Karpas-422 (cell line): ENCODE results near the gene ZDHHC11. TPM values are rescaled to one million over a fixed set of nuclear protein-coding genes. Genes with fewer than 3 reads are reported as not detected.
"Not testable (repeated sequence)": the region's sequence is repeated elsewhere in the genome, so short reads cannot be mapped to it uniquely, and the experiment has no call there.

Source experiments
- DNase-seq: peaks from one replicate; pipeline ENCODE4 v3.0.0-alpha.2; 2015
- H2AFZ ChIP-seq: fragments of 200-600 bp; sonication (generic); 2 replicates; pipeline ENCODE4 v1.6.1; 2014; ENCODE audit warnings: antibody characterized with exemption, low read length, mixed read lengths
- H3K27ac ChIP-seq: fragments of 200-600 bp; sonication (generic); 2 replicates; pipeline ENCODE4 v1.5.1; 2014; ENCODE audit warnings: mild to moderate bottlenecking, low read length, moderate library complexity
- H3K27me3 ChIP-seq: fragments of 200-600 bp; sonication (generic); 2 replicates; pipeline ENCODE4 v1.6.1; 2014; ENCODE audit warnings: low read length, mixed read lengths
- H3K36me3 ChIP-seq: fragments of 200-600 bp; sonication (generic); 2 replicates; pipeline ENCODE4 v1.6.1; 2014; ENCODE audit warnings: low read length, mixed read lengths; ENCODE audit not compliant: insufficient read depth
- H3K4me1 ChIP-seq: fragments of 200-600 bp; sonication (generic); 2 replicates; pipeline ENCODE4 v1.6.1; 2014; ENCODE audit warnings: mild to moderate bottlenecking, low read length, mixed read lengths
- H3K4me2 ChIP-seq: fragments of 200-600 bp; sonication (generic); 2 replicates; pipeline ENCODE4 v1.6.1; 2014; ENCODE audit warnings: low read length, low read depth, mild to moderate bottlenecking; ENCODE audit not compliant: poor library complexity, severe bottlenecking
- H3K4me3 ChIP-seq: fragments of 200-600 bp; sonication (generic); 2 replicates; pipeline ENCODE4 v1.5.1; 2014; ENCODE audit warnings: mild to moderate bottlenecking, antibody characterized with exemption, low read length, mixed read lengths
- H3K79me2 ChIP-seq: fragments of 200-600 bp; sonication (generic); 2 replicates; pipeline ENCODE4 v1.6.1; 2014; ENCODE audit warnings: mild to moderate bottlenecking, low read length, mixed read lengths
- H3K9ac ChIP-seq: fragments of 200-600 bp; sonication (generic); 2 replicates; pipeline ENCODE4 v1.6.0; 2014; ENCODE audit warnings: low read length
- H3K9me2 ChIP-seq: fragments of 200-600 bp; sonication (generic), shearing (Covaris generic); replicated peaks from 2 replicates; pipeline ENCODE4 v1.6.0; 2014; ENCODE audit warnings: mild to moderate bottlenecking, low read length, moderate library complexity; ENCODE audit not compliant: insufficient read depth
- H3K9me3 ChIP-seq: fragments of 300-700, 200-600 bp; sonication (generic); 2 replicates; pipeline ENCODE4 v1.6.1; 2014; ENCODE audit warnings: low read length, mixed read lengths
- H4K20me1 ChIP-seq: fragments of 200-600 bp; sonication (generic); 2 replicates; pipeline ENCODE4 v1.6.1; 2014; ENCODE audit warnings: mild to moderate bottlenecking, antibody characterized with exemption, low read length, low read depth; ENCODE audit not compliant: insufficient read depth
- total RNA-seq: library from RNA; depleted of rRNA; stranded (reverse); fragments of >200 nt; shearing (Covaris generic); gene quantifications from 2 replicates; pipeline ENCODE4 v1.2.3, GENCODE V29; 2014; ENCODE audit warnings: low replicate concordance

ZDHHC11 gene
- total RNA-seq, 1 experiment from 2014 or later = 10.8 TPM

- Histone ChIP-seq H4K20me1 (no peaks in the 10 kb centered on the region), H3K4me1 (peaks cover 20% of the 10 kb centered on the region), H3K27ac (no peak overlapping the region), H3K9ac (no peak overlapping the region), H3K4me3 (no peak overlapping the region), H3K79me2 (no peaks in the 10 kb centered on the region), H2AFZ (no peak overlapping the region), H3K36me3 (no peaks in the 10 kb centered on the region; the same call in 1 of the 2 replicates), H3K4me2 (no peak overlapping the region), H3K27me3 (no peaks in the 10 kb centered on the region), H3K9me3 (peaks cover 6% of the 10 kb centered on the region), H3K9me2 (no peaks in the 10 kb centered on the region)
- no peak for DNase-seq
Measured at GRCh38 chr5:801472-801871, 49.3 kb downstream of the ZDHHC11 start.

GRCh38 chr5:801055-801454 is 49.7 kb downstream of the ZDHHC11 start:
- H3K4me1 ChIP-seq = peaks cover 20% of the 10 kb centered on the region
- H3K9me3 ChIP-seq, H4K20me1 ChIP-seq, H3K4me2 ChIP-seq, H3K4me3 ChIP-seq, H2AFZ ChIP-seq, H3K27ac ChIP-seq, H3K36me3 ChIP-seq, H3K27me3 ChIP-seq, DNase-seq, H3K9ac ChIP-seq, H3K79me2 ChIP-seq, H3K9me2 ChIP-seq: not testable (repeated sequence)

GRCh38 chr5:798505-799138 is 52.2 kb downstream of the ZDHHC11 start:
- DNase-seq = peak; percentile 70
- peak overlapping the region; percentile 71 for H3K27ac ChIP-seq
- H4K20me1 ChIP-seq, H3K9ac ChIP-seq, H3K9me2 ChIP-seq, H3K79me2 ChIP-seq, H3K4me2 ChIP-seq, H3K27me3 ChIP-seq, H3K4me3 ChIP-seq, H3K9me3 ChIP-seq, H2AFZ ChIP-seq, H3K36me3 ChIP-seq: not testable (repeated sequence)
- H3K4me1 ChIP-seq = peaks cover 20% of the 10 kb centered on the region

- peaks cover 20% of the 10 kb centered on the region for H3K4me1 ChIP-seq
- peak overlapping the region; percentile 71 for H3K27ac ChIP-seq
- DNase-seq, H4K20me1 ChIP-seq, H3K9me3 ChIP-seq, H3K27me3 ChIP-seq, H3K4me3 ChIP-seq, H2AFZ ChIP-seq, H3K4me2 ChIP-seq, H3K79me2 ChIP-seq, H3K36me3 ChIP-seq, H3K9me2 ChIP-seq, H3K9ac ChIP-seq: not testable (repeated sequence)
Measured at GRCh38 chr5:797986-798385, 52.8 kb downstream of the ZDHHC11 start.

- not testable (repeated sequence) for H3K9me3 ChIP-seq, H3K4me2 ChIP-seq, H3K4me3 ChIP-seq, H4K20me1 ChIP-seq, H3K36me3 ChIP-seq, H3K9ac ChIP-seq, H2AFZ ChIP-seq, DNase-seq, H3K79me2 ChIP-seq, H3K9me2 ChIP-seq, H3K27ac ChIP-seq, H3K27me3 ChIP-seq
- peaks cover 20% of the 10 kb centered on the region for H3K4me1 ChIP-seq
Measured at GRCh38 chr5:795873-796272, 54.9 kb downstream of the ZDHHC11 start.

GRCh38 chr5:794948-795347 is 55.8 kb downstream of the ZDHHC11 start:
- peaks cover 20% of the 10 kb centered on the region for H3K4me1 ChIP-seq
- not testable (repeated sequence) for H3K27ac ChIP-seq, H3K36me3 ChIP-seq, H2AFZ ChIP-seq, H3K9me3 ChIP-seq, DNase-seq, H3K4me2 ChIP-seq, H3K4me3 ChIP-seq, H3K9me2 ChIP-seq, H3K79me2 ChIP-seq, H3K27me3 ChIP-seq, H3K9ac ChIP-seq, H4K20me1 ChIP-seq

GRCh38 chr5:788703-789102 is 62.1 kb downstream of the ZDHHC11 start:
- not testable (repeated sequence) for H3K27ac ChIP-seq, H3K36me3 ChIP-seq, H4K20me1 ChIP-seq, H3K9me2 ChIP-seq, H3K9ac ChIP-seq, DNase-seq, H2AFZ ChIP-seq, H3K4me2 ChIP-seq, H3K9me3 ChIP-seq, H3K27me3 ChIP-seq, H3K79me2 ChIP-seq, H3K4me1 ChIP-seq, H3K4me3 ChIP-seq

- H4K20me1 ChIP-seq, H3K9me3 ChIP-seq, H3K4me1 ChIP-seq, H3K4me2 ChIP-seq, DNase-seq, H3K79me2 ChIP-seq, H3K27me3 ChIP-seq, H2AFZ ChIP-seq, H3K4me3 ChIP-seq, H3K9ac ChIP-seq, H3K9me2 ChIP-seq, H3K27ac ChIP-seq, H3K36me3 ChIP-seq: not testable (repeated sequence)
Measured at GRCh38 chr5:787857-788233, 62.9 kb downstream of the ZDHHC11 start.
